GM12878 (cell line): ENCODE measurements around the gene DOLPP1. TPM values are rescaled to one million over a fixed set of nuclear protein-coding genes. Genes with fewer than 3 reads are reported as not detected.

Experiments used
- BACH1 ChIP-seq: fragments of 450-650 bp; IDR thresholded peaks from 2 replicates; pipeline ENCODE4 v1.6.1; 2017; ENCODE audit warnings: mild to moderate bottlenecking, borderline replicate concordance
- CHD4 ChIP-seq: fragments of 200-600 bp; sonication (generic); IDR thresholded peaks from 2 replicates; pipeline ENCODE4 v1.6.1; 2016; ENCODE audit warnings: mild to moderate bottlenecking
- E2F4 ChIP-seq: IDR thresholded peaks from 2 replicates; pipeline ENCODE4 v1.6.1; 2012; ENCODE audit warnings: low read depth, low read length, improper control_type of control experiment
- EGR1 ChIP-seq, 2 experiments: IDR thresholded peaks; 1 replicate in 1 of 2; 2 replicates in 1 of 2; pipeline ENCODE4 v1.6.1; 2011 to 2012; ENCODE audit warnings: low read depth in 2 of 2, low read length in 2 of 2, borderline replicate concordance in 1 of 2, mild to moderate bottlenecking in 1 of 2, moderate library complexity in 1 of 2
- HCFC1 ChIP-seq: fragments of 150-350 bp; IDR thresholded peaks from 2 replicates; pipeline ENCODE4 v1.6.1; 2014; ENCODE audit warnings: low read length
- MXI1 ChIP-seq: fragments of 150-350 bp; IDR thresholded peaks from 2 replicates; pipeline ENCODE4 v1.6.1; 2011; ENCODE audit warnings: low read depth, mild to moderate bottlenecking, inconsistent platforms, low read length, improper control_type of control experiment
- NR2C2 ChIP-seq: IDR thresholded peaks from 2 replicates; pipeline ENCODE4 v1.6.1; 2011; ENCODE audit warnings: borderline replicate concordance, low read depth; ENCODE audit not compliant: control insufficient read depth, insufficient read length
- PBX3 ChIP-seq: IDR thresholded peaks from 2 replicates; pipeline ENCODE4 v1.6.1; 2011; ENCODE audit warnings: mild to moderate bottlenecking, low read depth, low read length, moderate library complexity; ENCODE audit not compliant: insufficient replicate concordance
- RAD21 ChIP-seq: IDR thresholded peaks from 2 replicates; pipeline ENCODE4 v1.6.1; 2011; ENCODE audit warnings: mild to moderate bottlenecking, low read depth, low read length, moderate library complexity; ENCODE audit not compliant: insufficient read depth
- RELA ChIP-seq: fragments of 450-650 bp; IDR thresholded peaks from 2 replicates; pipeline ENCODE4 v1.8.0; 2014; ENCODE audit warnings: borderline replicate concordance; ENCODE audit not compliant: partially characterized antibody
- RFX5 ChIP-seq: IDR thresholded peaks from 2 replicates; pipeline ENCODE4 v1.6.1; 2011; ENCODE audit warnings: low read depth, low read length, improper control_type of control experiment
- SMC3 ChIP-seq: IDR thresholded peaks from 2 replicates; pipeline ENCODE4 v1.6.1; 2011; ENCODE audit warnings: low read length, improper control_type of control experiment, borderline replicate concordance
- SP1 ChIP-seq: IDR thresholded peaks from one replicate; pipeline ENCODE4 v1.6.1; 2011; ENCODE audit warnings: low read depth, low read length
- SPI1 ChIP-seq: IDR thresholded peaks from 2 replicates; pipeline ENCODE4 v1.6.1; 2011; ENCODE audit warnings: low read depth, mild to moderate bottlenecking, low read length, moderate library complexity, borderline replicate concordance; ENCODE audit not compliant: insufficient read depth
- TCF3 ChIP-seq: IDR thresholded peaks from 2 replicates; pipeline ENCODE4 v1.6.1; 2012; ENCODE audit warnings: low read depth, mild to moderate bottlenecking, low read length, borderline replicate concordance; ENCODE audit not compliant: insufficient read depth
- USF2 ChIP-seq: IDR thresholded peaks from 2 replicates; pipeline ENCODE4 v1.6.1; 2011; ENCODE audit warnings: low read depth, low read length, improper control_type of control experiment, borderline replicate concordance
- ZBTB40 ChIP-seq: fragments of 450-650 bp; IDR thresholded peaks from 2 replicates; pipeline ENCODE4 v1.6.1; 2016; ENCODE audit warnings: mild to moderate bottlenecking, moderate library complexity, borderline replicate concordance
- polyA plus RNA-seq, 11 experiments: library from polyadenylated mRNA; depleted of rRNA in 4 of 11; unstranded in 6 of 11; stranded (reverse) in 5 of 11; fragments of >200 nt; fragmentation: Nextera tagmentation in 4 of 11; fragmentation: Illumina TruSeq in 1 of 11; extraction: Ambion mirVana in 4 of 11; extraction: Trizol in 1 of 11; gene quantifications; 1 replicate in 1 of 11; 2 replicates in 10 of 11; pipeline versions ENCODE4 v1.2.1 to v1.2.3, GENCODE V29; 2011 to 2016; ENCODE audit warnings: inconsistent platforms in 2 of 11, missing spikeins in 2 of 11, low read depth in 1 of 11
- total RNA-seq, 4 experiments: library from RNA; depleted of rRNA in 3 of 4; stranded (reverse); fragments of >200 nt in 3 of 4; fragmentation: Illumina TruSeq in 1 of 4; extraction: Trizol in 1 of 4; gene quantifications; 2 replicates each; pipeline versions ENCODE4 v1.2.1 to v1.2.3, GENCODE V29; 2013 to 2021

DOLPP1 gene
- total and polyA plus RNA-seq, 10 of the 15 experiments (the other 5 are each of a cell fraction or from before 2014, with no cell fraction given): 0.76 to 19.9 (median 13.4) TPM

GRCh38 chr9:129080601-129081387 lies at the start of gene DOLPP1 (continued):
- TF ChIP-seq ZBTB40: peak; percentile 64; the same call in 1 of the 2 replicates
- TF ChIP-seq NR2C2: no peak
- peak; percentile 32; the same call in 1 of the 2 replicates for TF ChIP-seq HCFC1
- TF ChIP-seq SP1: peak; percentile 100
- TF ChIP-seq BACH1: no peak
- TF ChIP-seq USF2: no peak; the same call in 1 of the 2 replicates
- TF ChIP-seq RELA: peak; percentile 40
- peak; percentile 68 for TF ChIP-seq PBX3
- 0 out of 3 replicates have a peak, but pooled peaks of 1 of the 2 experiments have one; percentile 1 for TF ChIP-seq EGR1 (IDR thresholded peaks at IDR 0.05; ENCODE audit: borderline replicate concordance in 1 of 2, low read depth in 2 of 2, low read length in 2 of 2)
- no peak for TF ChIP-seq RAD21
- TF ChIP-seq SPI1: no peak
- TF ChIP-seq CHD4: no peak
- TF ChIP-seq RFX5: peak; percentile 94
- TF ChIP-seq SMC3: 0 out of 2 replicates have a peak, but pooled peaks have one; percentile 4
- no peak for TF ChIP-seq TCF3
- 0 out of 2 replicates have a peak, but pooled peaks have one; percentile 74 for TF ChIP-seq MXI1
- peak; percentile 85 for TF ChIP-seq E2F4
